Activated CD4-positive, alpha-beta T cell treated with anti-CD3 and anti-CD28 coated beads for 1 hour (primary cell): ENCODE measurements around the gene NPHP3.
"Not testable (repeated sequence)": the region's sequence is repeated elsewhere in the genome, so short reads cannot be mapped to it uniquely, and the experiment has no call there.

ENCODE experiments used
- DNase-seq: peaks from one replicate; pipeline ENCODE4 v3.0.0-alpha.2; 2020

Gene NPHP3

DNA sequence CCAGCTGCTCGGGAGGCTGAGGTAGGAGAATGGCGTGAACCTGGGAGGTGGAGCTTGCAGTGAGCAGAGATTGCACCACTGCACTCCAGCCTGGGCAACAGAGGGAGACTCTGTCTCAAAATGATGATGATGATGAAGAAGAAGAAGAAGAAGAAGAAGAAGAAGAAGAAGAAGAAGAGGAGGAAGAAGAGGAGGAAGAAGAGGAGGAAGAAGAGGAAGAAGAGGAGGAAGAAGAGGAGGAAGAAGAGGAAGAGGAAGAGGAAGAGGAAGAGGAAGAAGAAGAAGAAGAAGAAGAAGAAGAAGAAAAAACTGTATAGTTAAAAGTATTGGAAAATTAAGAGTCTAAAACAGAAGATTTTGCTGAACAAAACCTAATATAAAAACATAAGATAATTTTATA lies 80.8 kb downstream of the NPHP3 start:
- DNase-seq = not testable (repeated sequence)

GRCh38 chr3:132638706-132639105 lies 83.5 kb downstream of the NPHP3 start:
- no peak for DNase-seq

- no peak for DNase-seq
Measured at GRCh38 chr3:132637590-132637989, 84.6 kb downstream of the NPHP3 start.

DNA sequence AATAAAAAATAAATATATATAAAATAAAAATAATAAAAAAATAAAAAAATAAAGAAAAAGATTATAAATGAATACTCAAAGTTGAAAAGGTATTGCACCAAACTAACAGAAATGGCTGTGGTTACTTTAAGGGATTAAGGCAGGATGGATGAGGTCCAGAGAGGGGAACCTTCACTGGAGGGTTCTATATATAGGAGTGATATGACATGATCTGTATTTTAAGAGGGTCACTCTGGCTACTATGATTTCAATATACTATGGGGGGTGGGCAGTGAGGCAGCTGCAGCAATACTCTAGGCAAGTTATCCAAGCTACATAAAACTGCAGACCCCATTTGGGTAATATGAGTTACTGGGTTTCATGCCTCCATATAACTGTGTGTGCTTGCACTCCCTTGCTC lies 87.2 kb downstream of the NPHP3 start:
- no peak for DNase-seq
